T-helper 1 cell treated with Interleukin-12 subunit alpha and Interleukin-12 subunit beta and Interleukin-4 antibody, amounts not matched to agents 30 μg/mL and 1 μg/mL, for 36 hours (primary cell): ENCODE results near the gene NACC2.
"Not testable (repeated sequence)": the region's sequence is repeated elsewhere in the genome, so short reads cannot be mapped to it uniquely, and the experiment has no call there.

Experiments used
- H3K27ac Mint-ChIP-seq: one replicate; pipeline ENCODE4 v1.8.0; 2021; ENCODE audit warnings: mild to moderate bottlenecking, mixed read lengths
- H3K27me3 Mint-ChIP-seq: one replicate; pipeline ENCODE4 v1.8.0; 2021; ENCODE audit warnings: low read depth, mixed read lengths
- H3K36me3 Mint-ChIP-seq: one replicate; pipeline ENCODE4 v1.8.0; 2021; ENCODE audit warnings: low read depth, mixed read lengths
- H3K4me1 Mint-ChIP-seq: one replicate; pipeline ENCODE4 v1.8.0; 2021; ENCODE audit warnings: low read depth, mixed read lengths
- H3K4me3 Mint-ChIP-seq: one replicate; pipeline ENCODE4 v1.8.0; 2021; ENCODE audit warnings: mild to moderate bottlenecking, moderate library complexity, mixed read lengths
- H3K9me3 Mint-ChIP-seq: one replicate; pipeline ENCODE4 v1.8.0; 2021; ENCODE audit warnings: mixed read lengths

The NACC2 gene

DNA sequence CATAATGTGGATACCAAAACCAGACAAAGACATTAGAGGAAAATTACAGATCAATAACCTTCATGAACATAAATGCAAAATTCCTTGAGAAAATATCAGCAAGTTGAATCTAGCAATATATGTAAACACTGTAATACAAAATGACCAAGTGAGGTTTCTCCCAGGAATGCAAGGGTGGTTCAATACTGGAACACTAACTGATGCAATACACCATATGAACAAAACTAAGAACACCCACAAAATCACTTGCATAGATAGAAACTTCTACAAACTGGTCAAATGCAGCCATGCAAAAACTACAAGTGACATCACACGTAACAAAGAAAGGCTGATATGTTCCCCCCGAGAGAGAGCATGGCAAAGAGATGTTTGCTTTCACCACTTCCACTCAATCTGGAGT is 55.6 kb downstream of the NACC2 start:
- Mint-ChIP-seq H3K36me3 (peaks cover 2% of the 10 kb centered on the region), H3K27ac (no peak overlapping the region), H3K27me3 (no peaks in the 10 kb centered on the region), H3K9me3 (peaks cover 21% of the 10 kb centered on the region), H3K4me3 (no peak overlapping the region), H3K4me1 (no peaks in the 10 kb centered on the region)

GRCh38 chr9:136036848-136037247 is 58.2 kb downstream of the NACC2 start:
- Mint-ChIP-seq H3K36me3 (peaks cover 2% of the 10 kb centered on the region), H3K4me3 (no peak overlapping the region), H3K27ac (no peak overlapping the region), H3K4me1 (no peaks in the 10 kb centered on the region), H3K27me3 (no peaks in the 10 kb centered on the region), H3K9me3 (peaks cover 21% of the 10 kb centered on the region)

- no peak overlapping the region for H3K4me3 Mint-ChIP-seq
- H3K36me3 Mint-ChIP-seq, result peaks cover 2% of the 10 kb centered on the region
- H3K4me1 Mint-ChIP-seq, result no peaks in the 10 kb centered on the region
- no peak overlapping the region for H3K27ac Mint-ChIP-seq
- H3K27me3 Mint-ChIP-seq, result no peaks in the 10 kb centered on the region
- peaks cover 22% of the 10 kb centered on the region for H3K9me3 Mint-ChIP-seq
Measured at GRCh38 chr9:136036050-136036449, 59.0 kb downstream of the NACC2 start.

DNA sequence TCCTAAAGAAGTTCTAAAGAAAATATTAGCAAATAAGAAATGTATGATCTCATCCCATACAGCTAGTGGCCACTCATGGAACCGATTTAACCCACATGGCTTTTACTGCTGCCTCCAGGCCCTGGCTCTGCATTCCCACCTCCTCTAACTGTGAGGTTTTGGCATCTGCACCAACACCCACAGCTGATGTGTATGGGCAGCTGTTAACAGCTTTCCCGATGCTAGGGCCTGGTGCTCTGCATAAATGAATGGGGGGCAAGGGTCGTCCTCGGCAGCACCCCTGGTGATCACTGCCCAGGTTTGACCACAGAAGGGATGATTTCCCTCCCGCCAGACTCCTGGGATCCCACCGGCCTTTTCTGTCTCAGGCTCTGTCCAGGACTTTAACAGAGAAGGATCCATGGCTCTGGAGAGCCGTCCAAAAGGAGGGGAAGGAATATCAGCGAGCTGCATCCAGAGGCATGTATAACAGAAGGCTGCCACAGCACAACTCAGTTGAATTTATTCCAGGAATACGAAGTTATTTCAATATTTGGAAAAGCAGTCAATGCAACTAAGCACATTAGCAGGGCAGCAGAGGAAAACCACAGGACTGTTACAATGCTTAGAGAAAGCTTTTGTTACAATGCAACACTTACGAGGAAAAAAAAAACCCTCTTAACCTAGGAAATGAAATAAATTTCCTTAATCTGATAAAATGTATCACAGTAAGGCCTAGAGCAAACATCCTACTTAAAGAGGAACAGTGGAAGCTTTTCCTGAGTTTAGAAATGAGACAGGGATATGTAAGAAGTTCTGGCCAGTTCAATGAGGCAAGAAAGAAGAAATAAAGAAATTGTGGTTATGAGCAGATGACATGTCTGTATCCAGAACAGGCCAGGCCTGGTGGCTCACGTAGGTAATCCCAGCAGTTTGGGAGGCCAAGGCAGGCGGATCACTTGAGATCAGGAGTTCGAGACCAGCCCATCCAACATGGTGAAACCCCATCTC is 63.1 kb downstream of the NACC2 start:
- Mint-ChIP-seq H3K27me3 (no peaks in the 10 kb centered on the region), H3K36me3 (no peaks in the 10 kb centered on the region), H3K9me3 (peaks cover 8% of the 10 kb centered on the region), H3K27ac (no peak overlapping the region), H3K4me3 (no peak overlapping the region), H3K4me1 (no peaks in the 10 kb centered on the region)

DNA sequence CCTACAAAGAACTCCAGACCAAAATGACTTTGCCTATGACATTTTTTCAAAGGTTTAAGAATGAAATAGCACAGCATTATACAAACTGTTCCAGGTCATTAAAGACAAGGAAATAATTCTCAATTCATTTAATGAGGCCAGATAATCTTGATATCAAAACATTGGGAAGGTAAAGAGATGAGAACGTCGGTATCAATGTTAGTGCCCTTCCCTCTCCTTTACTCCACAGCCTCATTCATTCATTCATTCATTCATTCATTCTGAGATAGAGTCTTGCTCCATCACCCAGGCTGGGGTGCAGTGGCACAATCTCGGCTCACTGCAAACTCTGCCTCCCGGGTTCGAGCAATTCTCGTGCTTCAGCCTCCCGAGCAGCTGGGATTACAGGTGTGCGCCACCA is 64.0 kb downstream of the NACC2 start:
- H3K36me3 Mint-ChIP-seq, result no peaks in the 10 kb centered on the region
- H3K4me1 Mint-ChIP-seq, result no peaks in the 10 kb centered on the region
- no peak overlapping the region for H3K27ac Mint-ChIP-seq
- peaks cover 5% of the 10 kb centered on the region for H3K9me3 Mint-ChIP-seq
- H3K4me3 Mint-ChIP-seq, result no peak overlapping the region
- no peaks in the 10 kb centered on the region for H3K27me3 Mint-ChIP-seq

GRCh38 chr9:136029556-136029955 is 65.5 kb downstream of the NACC2 start:
- H3K27me3 Mint-ChIP-seq, result no peaks in the 10 kb centered on the region
- no peaks in the 10 kb centered on the region for H3K4me1 Mint-ChIP-seq

DNA sequence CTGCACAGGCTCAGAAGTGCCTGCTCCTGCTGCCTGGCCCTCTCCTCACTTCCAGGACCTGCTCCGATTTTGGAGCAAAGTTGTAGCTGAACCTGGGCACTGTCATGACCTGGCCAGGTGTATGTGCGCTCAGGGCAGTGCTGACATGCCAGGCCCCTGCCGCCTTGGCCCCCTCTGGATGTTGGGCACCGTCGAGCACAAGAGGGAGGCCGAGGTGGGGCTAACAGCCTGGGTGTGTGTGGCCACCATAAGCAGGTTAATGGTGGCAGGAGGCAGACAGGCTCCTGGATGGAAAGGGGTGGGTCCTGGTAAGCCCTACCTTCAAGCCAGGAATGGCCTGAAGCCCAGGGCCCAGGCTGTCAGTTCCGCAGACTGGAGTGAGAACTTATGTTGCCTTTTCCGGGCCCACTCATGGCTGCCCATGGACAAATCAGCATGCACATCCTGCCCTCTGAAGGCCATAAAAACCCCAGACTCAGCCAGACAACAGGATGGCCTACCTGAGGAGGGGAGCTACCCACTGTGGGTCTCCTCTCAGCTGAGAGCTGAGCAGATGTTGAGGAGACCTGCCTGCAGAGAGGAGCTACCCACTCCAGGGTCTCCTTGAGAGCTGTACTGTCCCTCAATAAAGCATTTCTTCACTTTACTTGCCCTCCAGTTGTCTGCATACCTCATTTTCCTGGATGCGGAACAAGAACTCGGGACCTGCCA is 66.2 kb downstream of the NACC2 start:
- H3K36me3 Mint-ChIP-seq, result no peaks in the 10 kb centered on the region
- H3K9me3 Mint-ChIP-seq, result peaks cover 5% of the 10 kb centered on the region
- no peaks in the 10 kb centered on the region for H3K4me1 Mint-ChIP-seq
- H3K27me3 Mint-ChIP-seq, result no peaks in the 10 kb centered on the region
- no peak overlapping the region for H3K27ac Mint-ChIP-seq
- H3K4me3 Mint-ChIP-seq, result no peak overlapping the region

More at GRCh38 chr9:136029556-136029955, 65.5 kb downstream of the NACC2 start:
- Mint-ChIP-seq H3K27ac (no peak overlapping the region), H3K4me3 (no peak overlapping the region), H3K36me3 (no peaks in the 10 kb centered on the region), H3K9me3 (peaks cover 5% of the 10 kb centered on the region)

- not testable (repeated sequence) for H3K36me3 Mint-ChIP-seq, H3K4me3 Mint-ChIP-seq, H3K27me3 Mint-ChIP-seq, H3K4me1 Mint-ChIP-seq, H3K27ac Mint-ChIP-seq, H3K9me3 Mint-ChIP-seq
Measured at GRCh38 chr9:136026943-136027289, 68.2 kb downstream of the NACC2 start.

DNA sequence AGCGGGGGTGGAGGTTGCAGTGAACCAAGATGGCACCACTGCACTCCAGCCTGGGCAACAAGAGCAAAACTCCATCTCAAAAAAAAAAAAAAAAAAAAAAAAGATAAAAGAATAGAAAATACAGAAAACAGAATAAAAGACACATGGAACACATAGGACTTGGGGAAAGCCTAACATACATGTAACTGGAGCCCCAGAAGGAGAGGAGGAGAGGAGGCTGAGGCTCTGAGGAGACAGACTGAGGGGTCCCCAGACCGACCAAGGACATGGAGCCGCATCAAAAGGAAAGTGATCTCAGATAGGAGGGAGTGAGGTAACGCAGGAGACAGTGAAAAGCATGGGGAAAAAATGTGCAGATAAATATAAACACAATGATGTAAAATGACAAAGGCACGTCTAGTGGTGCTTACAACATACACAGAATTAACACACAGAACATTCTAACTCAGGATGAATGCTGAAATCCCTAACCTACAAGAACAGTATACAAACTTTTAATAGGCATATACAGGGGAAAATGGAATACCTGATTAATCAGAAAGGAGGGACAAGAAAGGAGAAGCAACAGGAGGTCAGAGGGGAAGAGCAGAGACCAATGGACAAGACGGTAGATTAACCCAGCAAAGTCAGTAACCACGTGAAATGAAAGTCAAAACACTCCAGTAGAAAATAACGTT is 68.7 kb downstream of the NACC2 start:
- Mint-ChIP-seq H3K27ac (no peak overlapping the region), H3K36me3 (no peaks in the 10 kb centered on the region), H3K27me3 (no peaks in the 10 kb centered on the region)

DNA sequence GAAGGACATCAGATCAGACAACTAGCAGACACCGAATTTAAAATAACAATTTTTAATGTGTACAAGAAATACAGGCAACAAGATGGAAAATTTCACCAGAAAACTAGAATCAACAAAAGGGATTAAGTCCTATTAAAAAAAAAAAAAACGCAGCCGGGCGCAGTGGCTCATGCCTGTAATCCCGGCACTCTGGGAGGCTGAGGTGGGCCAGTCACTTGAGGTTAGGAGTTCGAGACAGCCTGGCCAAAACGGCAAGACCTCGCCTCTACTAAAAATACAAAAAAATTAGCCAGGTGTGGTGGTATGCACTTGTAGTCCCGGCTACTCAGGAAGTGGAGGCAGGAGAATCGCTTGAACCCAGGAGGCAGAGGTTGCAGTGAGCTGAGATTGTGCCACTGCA is 69.6 kb downstream of the NACC2 start:
- Mint-ChIP-seq H3K36me3 (no peaks in the 10 kb centered on the region), H3K4me1 (no peaks in the 10 kb centered on the region), H3K9me3 (no peaks in the 10 kb centered on the region), H3K27ac (no peak overlapping the region), H3K27me3 (no peaks in the 10 kb centered on the region), H3K4me3 (no peak overlapping the region)

More for the DNA sequence above, 68.7 kb downstream of the NACC2 start:
- H3K4me1 Mint-ChIP-seq, result no peaks in the 10 kb centered on the region
- H3K4me3 Mint-ChIP-seq, result no peak overlapping the region
- peaks cover 5% of the 10 kb centered on the region for H3K9me3 Mint-ChIP-seq

DNA sequence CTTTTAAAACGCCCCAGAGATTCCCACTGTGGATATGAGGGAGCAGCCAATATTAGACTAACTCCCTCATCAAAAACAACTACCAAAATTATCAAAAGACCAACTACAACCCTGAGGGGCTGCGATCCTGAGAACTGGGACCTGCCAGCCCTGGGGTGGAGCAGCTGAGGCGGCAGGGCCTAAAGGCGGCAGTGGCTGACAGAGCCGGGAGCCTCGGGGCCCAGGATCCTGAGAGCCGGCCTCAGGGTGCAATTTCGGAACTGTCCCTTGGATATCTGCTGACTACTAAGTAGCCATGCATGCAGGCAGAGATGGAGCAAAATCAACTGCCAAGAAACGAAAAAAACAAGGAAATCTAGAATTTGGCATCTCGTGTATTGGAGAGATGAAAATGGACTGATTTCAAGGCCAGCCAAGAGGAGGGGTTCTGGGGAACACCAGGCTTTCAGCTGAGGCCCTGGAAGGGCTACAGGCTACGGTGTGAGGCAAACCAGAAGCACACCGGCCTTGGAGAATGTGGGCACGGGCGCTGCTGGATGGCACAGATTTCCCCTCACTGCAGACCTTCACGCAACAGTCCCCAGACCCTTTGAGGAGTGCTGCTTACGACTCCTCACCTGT is 70.3 kb downstream of the NACC2 start:
- no peaks in the 10 kb centered on the region for H3K36me3 Mint-ChIP-seq
- no peaks in the 10 kb centered on the region for H3K27me3 Mint-ChIP-seq
- no peak overlapping the region for H3K27ac Mint-ChIP-seq
- H3K9me3 Mint-ChIP-seq, result no peaks in the 10 kb centered on the region
- no peak overlapping the region for H3K4me3 Mint-ChIP-seq
- no peaks in the 10 kb centered on the region for H3K4me1 Mint-ChIP-seq

GRCh38 chr9:136024286-136024685 is 70.8 kb downstream of the NACC2 start:
- H3K4me1 Mint-ChIP-seq, result no peaks in the 10 kb centered on the region
- H3K27me3 Mint-ChIP-seq, result no peaks in the 10 kb centered on the region
- H3K27ac Mint-ChIP-seq, result no peak overlapping the region
- H3K36me3 Mint-ChIP-seq, result no peaks in the 10 kb centered on the region
- H3K9me3 Mint-ChIP-seq, result no peaks in the 10 kb centered on the region
- no peak overlapping the region for H3K4me3 Mint-ChIP-seq

DNA sequence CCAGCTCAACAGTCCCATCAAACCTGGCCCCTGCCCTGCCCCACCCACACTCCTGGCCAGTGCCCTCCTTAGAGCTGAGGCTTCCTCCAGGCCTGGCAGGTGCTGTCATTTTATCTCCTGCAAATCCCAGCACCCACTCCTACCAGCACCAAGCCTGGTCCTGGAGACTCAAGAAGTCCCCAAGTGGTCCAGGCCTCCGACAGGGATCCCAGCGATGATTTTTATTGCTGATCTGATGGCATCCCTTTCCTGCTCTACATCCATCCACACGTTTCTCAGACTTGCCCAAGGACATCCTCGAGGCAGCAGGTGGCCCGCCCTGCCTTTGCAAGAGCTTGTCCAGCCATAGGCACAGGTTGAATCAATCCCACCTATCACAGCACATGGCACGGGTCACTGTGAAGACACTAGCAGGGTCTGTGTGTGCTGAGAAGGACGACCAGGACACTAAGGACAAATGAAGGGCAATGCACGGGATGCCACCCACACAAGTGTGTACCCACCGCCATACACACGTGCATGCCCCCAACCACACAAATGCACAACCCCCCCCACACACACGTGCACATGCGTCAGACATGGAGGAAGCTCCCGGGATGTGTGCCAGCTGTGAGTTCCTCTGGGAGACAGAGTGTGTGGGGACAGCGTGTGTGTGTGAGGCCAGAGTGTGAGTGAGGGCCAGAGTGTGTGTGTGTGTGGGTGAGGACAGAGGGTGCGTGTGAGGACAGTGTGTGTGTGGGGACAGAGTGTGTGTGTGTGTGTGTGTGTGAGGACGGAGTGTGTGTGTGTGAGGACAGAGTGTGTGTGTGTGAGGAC is 71.5 kb downstream of the NACC2 start:
- Mint-ChIP-seq H3K27me3 (no peaks in the 10 kb centered on the region), H3K36me3 (no peaks in the 10 kb centered on the region), H3K27ac (no peak overlapping the region), H3K9me3 (no peaks in the 10 kb centered on the region), H3K4me1 (no peaks in the 10 kb centered on the region), H3K4me3 (no peak overlapping the region)
